ENCODE data around the gene TNFRSF1B.

GRCh38 chr1:12168451-12169160 lies 1.8 kb downstream of the TNFRSF1B start:
- TF ChIP-seq CTCF (IDR thresholded peaks at IDR 0.05) (no peak), POLR2A (IDR thresholded peaks at IDR 0.05) (no peak)

Measured in uterus (tissue), 2 donors.